GM23248 (cell line): ENCODE results near the gene SLC1A2. TPM values are rescaled to one million over a fixed set of nuclear protein-coding genes. Genes with fewer than 3 reads are reported as not detected.

Source experiments
- DNase-seq: peaks from one replicate; pipeline ENCODE4 v3.0.0-alpha.2; 2015
- H2AFZ ChIP-seq: fragments of 200-600 bp; sonication (generic); 2 replicates; pipeline ENCODE4 v1.6.1; 2016; ENCODE audit warnings: antibody characterized with exemption
- H3F3A ChIP-seq: fragments of 200-600 bp; sonication (generic); 2 replicates; pipeline ENCODE4 v1.6.1; 2016; ENCODE audit warnings: mild to moderate bottlenecking, antibody characterized with exemption, mixed run types; ENCODE audit not compliant: insufficient read depth
- H3K27ac ChIP-seq: fragments of 200-600 bp; sonication (generic); 2 replicates; pipeline ENCODE4 v1.5.1; 2016; ENCODE audit warnings: mild to moderate bottlenecking
- H3K27me3 ChIP-seq: fragments of 200-600 bp; sonication (generic); replicated peaks from 2 replicates; pipeline ENCODE4 v1.6.1; 2016; ENCODE audit warnings: mild to moderate bottlenecking; ENCODE audit not compliant: insufficient read depth
- H3K36me3 ChIP-seq: fragments of 200-600 bp; sonication (generic); 2 replicates; pipeline ENCODE4 v1.6.1; 2016; ENCODE audit warnings: low read depth, mild to moderate bottlenecking
- H3K4me1 ChIP-seq: fragments of 200-600 bp; sonication (generic); 2 replicates; pipeline ENCODE4 v1.6.1; 2016; ENCODE audit warnings: mild to moderate bottlenecking; ENCODE audit not compliant: insufficient read depth
- H3K4me2 ChIP-seq: fragments of 200-600 bp; sonication (generic); one replicate; pipeline ENCODE4 v1.6.1; 2016; ENCODE audit warnings: mild to moderate bottlenecking; ENCODE audit not compliant: unreplicated experiment
- H3K4me3 ChIP-seq: fragments of 200-600 bp; sonication (generic); 2 replicates; pipeline ENCODE4 v1.5.1; 2016; ENCODE audit warnings: mild to moderate bottlenecking
- H3K79me2 ChIP-seq: fragments of 200-600 bp; sonication (generic); 2 replicates; pipeline ENCODE4 v1.6.1; 2016; ENCODE audit warnings: mild to moderate bottlenecking; ENCODE audit not compliant: insufficient read depth
- H3K9ac ChIP-seq: fragments of 200-600 bp; sonication (generic); 2 replicates; pipeline ENCODE4 v1.6.1; 2016; ENCODE audit warnings: mild to moderate bottlenecking
- H3K9me2 ChIP-seq: fragments of 200-600 bp; sonication (generic); 2 replicates; pipeline ENCODE4 v1.6.1; 2016; ENCODE audit warnings: mixed run types, mild to moderate bottlenecking, moderate library complexity; ENCODE audit not compliant: insufficient read depth
- H3K9me3 ChIP-seq: fragments of 200-600 bp; sonication (generic); one replicate; pipeline ENCODE4 v1.6.1; 2017; ENCODE audit warnings: low read depth
- H4K20me1 ChIP-seq: fragments of 200-600 bp; sonication (generic); 2 replicates; pipeline ENCODE4 v1.6.0; 2016; ENCODE audit not compliant: insufficient read depth
- EZH2 ChIP-seq: fragments of 200-600 bp; sonication (generic); IDR thresholded peaks from 2 replicates; pipeline ENCODE4 v1.6.1; 2018; ENCODE audit warnings: antibody characterized with exemption, mild to moderate bottlenecking; ENCODE audit not compliant: insufficient read depth, poor library complexity, severe bottlenecking
- EZH2phosphoT487 ChIP-seq: fragments of 200-600 bp; sonication (generic); IDR thresholded peaks from 2 replicates; pipeline ENCODE4 v1.6.1; 2018; ENCODE audit warnings: antibody characterized with exemption, moderate library complexity, mild to moderate bottlenecking, low read depth; ENCODE audit not compliant: insufficient read depth
- WGBS, 2 experiments: methylation state at CpG; one replicate each; pipeline ENCODE4 v1.1.6; 2015 to 2017; ENCODE audit warnings: low lambda C conversion rate in 2 of 2, low coverage in 1 of 2; ENCODE audit errors: missing lambda C conversion rate in 2 of 2; 5-methylcytosine and 5-hydroxymethylcytosine counted together
- in situ Hi-C: fragments of 300-500 bp; cut with MboI; formaldehyde crosslinking; loops from 2 replicates; pipeline ENCODE4 v1.15.0; 2020
- polyA plus RNA-seq: library from polyadenylated mRNA; unstranded; fragments of >200 nt; fragmentation: Nextera tagmentation; extraction: Ambion mirVana; gene quantifications from 2 replicates; pipeline ENCODE4 v1.2.1, GENCODE V29; 2016
- total RNA-seq: library from RNA; depleted of rRNA; stranded (reverse); fragments of >200 nt; shearing (Covaris generic); gene quantifications from 2 replicates; pipeline ENCODE4 v1.2.3, GENCODE V29; 2014

The SLC1A2 gene
- total and polyA plus RNA-seq, 2 experiments from 2014 or later: 0.88 to 1.2 TPM

GRCh38 chr11:35363854-35364780 lies 55.2 kb downstream of the SLC1A2 start:
- in situ Hi-C loops: no loop called here
- H3K79me2 ChIP-seq: no peaks in the 10 kb centered on the region
- no peaks in the 10 kb centered on the region for H3K27me3 ChIP-seq
- peaks cover 44% of the 10 kb centered on the region for H3F3A ChIP-seq
- H2AFZ ChIP-seq: no peak overlapping the region
- H3K36me3 ChIP-seq: no peaks in the 10 kb centered on the region
- no peaks in the 10 kb centered on the region for H4K20me1 ChIP-seq
- peak overlapping the region; percentile 21; the same call in 1 of the 2 replicates for H3K4me3 ChIP-seq
- H3K9me2 ChIP-seq: no peaks in the 10 kb centered on the region
- peaks cover 37% of the 10 kb centered on the region for H3K4me1 ChIP-seq
- WGBS, 2 experiments: 3 to 9% methylated on average over 2 of the region's 2 CpGs
- no peak for TF ChIP-seq EZH2
- TF ChIP-seq EZH2phosphoT487: no peak
- no peaks in the 10 kb centered on the region for H3K9me3 ChIP-seq
- peak overlapping the region; percentile 85 for H3K27ac ChIP-seq
- H3K4me2 ChIP-seq: peak overlapping the region; percentile 62
- peak; percentile 97 for DNase-seq
- H3K9ac ChIP-seq: peak overlapping the region; percentile 67

- Histone ChIP-seq H3K4me2 (peak overlapping the region; percentile 62), H3K9me3 (no peaks in the 10 kb centered on the region), H2AFZ (no peak overlapping the region), H3K4me1 (peaks cover 37% of the 10 kb centered on the region), H3F3A (peaks cover 47% of the 10 kb centered on the region), H3K27ac (peak overlapping the region; percentile 85), H4K20me1 (no peaks in the 10 kb centered on the region), H3K9me2 (no peaks in the 10 kb centered on the region), H3K4me3 (0 out of 2 replicates have a peak overlapping the region, but pooled peaks have one; percentile 16), H3K79me2 (no peaks in the 10 kb centered on the region), H3K36me3 (no peaks in the 10 kb centered on the region), H3K9ac (peak overlapping the region; percentile 67), H3K27me3 (no peaks in the 10 kb centered on the region)
- no peak for TF ChIP-seq EZH2phosphoT487
- no peak for TF ChIP-seq EZH2
- in situ Hi-C loops: no loop called here
- DNase-seq: peak; percentile 72
- WGBS, 2 experiments: 13% methylated on average over 5 of the region's 5 CpGs
Observed at GRCh38 chr11:35363246-35363801, 56.0 kb downstream of the SLC1A2 start.

- WGBS, 2 experiments: 15 to 23% methylated on average over 2 of the region's 2 CpGs
- peak overlapping the region; percentile 67; the same call in 1 of the 2 replicates for H3K9ac ChIP-seq
- no peak overlapping the region for H2AFZ ChIP-seq
- peak; percentile 63 for DNase-seq
- TF ChIP-seq EZH2phosphoT487 (no peak), EZH2 (no peak)
- H3K27ac ChIP-seq: peak overlapping the region; percentile 85
- H3K9me2 ChIP-seq: no peaks in the 10 kb centered on the region
- no peaks in the 10 kb centered on the region for H4K20me1 ChIP-seq
- H3K27me3 ChIP-seq: no peaks in the 10 kb centered on the region
- no peaks in the 10 kb centered on the region for H3K79me2 ChIP-seq
- H3K4me2 ChIP-seq: peak overlapping the region; percentile 62
- peaks cover 41% of the 10 kb centered on the region for H3F3A ChIP-seq
- no peaks in the 10 kb centered on the region for H3K36me3 ChIP-seq
- H3K4me3 ChIP-seq: no peak overlapping the region
- in situ Hi-C loops: no loop called here
- H3K4me1 ChIP-seq: peaks cover 32% of the 10 kb centered on the region
- H3K9me3 ChIP-seq: no peaks in the 10 kb centered on the region
Observed at GRCh38 chr11:35362521-35362980, 56.8 kb downstream of the SLC1A2 start.

- no peaks in the 10 kb centered on the region for H3K36me3 ChIP-seq
- H3F3A ChIP-seq: peaks cover 35% of the 10 kb centered on the region
- no peak overlapping the region for H3K4me2 ChIP-seq
- no peak overlapping the region for H2AFZ ChIP-seq
- H3K4me1 ChIP-seq: peaks cover 28% of the 10 kb centered on the region
- TF ChIP-seq EZH2phosphoT487: no peak
- TF ChIP-seq EZH2: no peak
- H3K27ac ChIP-seq: no peak overlapping the region
- H3K4me3 ChIP-seq: no peak overlapping the region
- no peaks in the 10 kb centered on the region for H3K9me3 ChIP-seq
- no peaks in the 10 kb centered on the region for H3K27me3 ChIP-seq
- H3K9me2 ChIP-seq: no peaks in the 10 kb centered on the region
- in situ Hi-C loops: no loop called here
- no peak for DNase-seq
- WGBS, 2 experiments: 65 to 70% methylated on average over 7 of the region's 7 CpGs
- H3K9ac ChIP-seq: no peak overlapping the region
- no peaks in the 10 kb centered on the region for H3K79me2 ChIP-seq
- no peaks in the 10 kb centered on the region for H4K20me1 ChIP-seq
Observed at GRCh38 chr11:35360055-35360530, 59.3 kb downstream of the SLC1A2 start.
